Superior temporal gyrus (tissue), 1 donor: ENCODE data around the gene LTB4R.

Source experiments
- DNase-seq: peaks from one replicate; pipeline ENCODE4 v3.0.0-alpha.2; 2016; ENCODE audit errors: extremely low spot score

LTB4R gene

GRCh38 chr14:24278424-24278823, 32.9 kb upstream of the LTB4R start:
- no peak for DNase-seq

- DNase-seq = peak; percentile 69
These were observed 31.8 kb upstream of the LTB4R start for GRCh38 chr14:24279301-24280186.

GRCh38 chr14:24280797-24281460, 30.4 kb upstream of the LTB4R start:
- DNase-seq = no peak

- DNase-seq = no peak
These were observed 29.7 kb upstream of the LTB4R start for GRCh38 chr14:24281636-24282035.

GRCh38 chr14:24282736-24283135, 28.6 kb upstream of the LTB4R start:
- DNase-seq = no peak

- no peak for DNase-seq
These were observed 27.4 kb upstream of the LTB4R start for GRCh38 chr14:24283796-24284460.

- no peak for DNase-seq
These were observed 26.7 kb upstream of the LTB4R start for GRCh38 chr14:24284501-24285035.

- no peak for DNase-seq
These were observed 26.0 kb upstream of the LTB4R start for GRCh38 chr14:24285351-24285750.

GRCh38 chr14:24286996-24287395, 24.3 kb upstream of the LTB4R start:
- DNase-seq = no peak

- no peak for DNase-seq
These were observed 21.5 kb upstream of the LTB4R start for GRCh38 chr14:24289649-24290280.

GRCh38 chr14:24290746-24291145, 20.6 kb upstream of the LTB4R start:
- DNase-seq = no peak

- DNase-seq = no peak
These were observed 19.7 kb upstream of the LTB4R start for GRCh38 chr14:24291446-24292117.

GRCh38 chr14:24292118-24292807, 19.0 kb upstream of the LTB4R start:
- no peak for DNase-seq

GRCh38 chr14:24293525-24293924, 17.8 kb upstream of the LTB4R start:
- no peak for DNase-seq

- peak; percentile 82 for DNase-seq
These were observed 14.8 kb upstream of the LTB4R start for GRCh38 chr14:24296341-24297157.

GRCh38 chr14:24297190-24297964, 13.9 kb upstream of the LTB4R start:
- no peak for DNase-seq

GRCh38 chr14:24298892-24299254, 12.4 kb upstream of the LTB4R start:
- no peak for DNase-seq

- peak; percentile 93 for DNase-seq
These were observed 11.8 kb upstream of the LTB4R start, which contains the start of the genes DHRS1 and NOP9 for GRCh38 chr14:24299255-24300191. TSS of gene DHRS1 (minus strand) at chr14:24299780. CDS start at chr14:24299106, 674 bp downstream. TSS of gene NOP9 (plus strand) at chr14:24299850. CDS start at chr14:24299955, 105 bp downstream.
